ENCODE measurements around the gene LEMD3. TPM values are rescaled to one million over a fixed set of nuclear protein-coding genes. Genes with fewer than 3 reads are reported as not detected.

Gene LEMD3
- total RNA-seq, 1 donor from 2014 or later, result 20.9 TPM

DNA sequence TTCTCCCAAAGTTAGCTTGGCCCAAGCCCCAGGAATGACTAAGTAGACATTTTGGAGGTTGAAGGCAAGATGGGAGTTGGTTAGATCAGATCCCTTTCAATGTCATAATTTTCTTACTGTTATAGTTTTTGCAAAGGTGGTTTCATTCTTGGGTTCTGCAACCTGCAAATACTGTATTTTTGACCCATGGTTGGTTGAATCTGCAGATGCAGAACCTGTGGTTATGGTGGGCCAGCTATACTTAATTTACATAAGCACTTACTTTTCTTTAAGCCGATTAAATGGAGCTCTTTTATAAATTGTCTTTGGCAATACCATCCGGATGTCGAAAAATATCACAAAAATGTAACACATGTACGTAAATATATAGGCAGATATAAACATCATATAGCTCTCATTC, 25.6 kb downstream of the LEMD3 start:
- no peak overlapping the region for H3K4me3 ChIP-seq (ENCODE audit: insufficient read depth, low read depth, low read length)
- Mint-ChIP-seq H3K9me3 (ENCODE audit: unreplicated experiment) (peaks cover 9% of the 10 kb centered on the region), H3K27me3 (ENCODE audit: low read depth, unreplicated experiment) (no peaks in the 10 kb centered on the region), H3K36me3 (ENCODE audit: low read depth, unreplicated experiment) (peaks cover 2% of the 10 kb centered on the region), H3K27ac (ENCODE audit: unreplicated experiment) (no peak overlapping the region), H3K4me1 (ENCODE audit: low read depth, unreplicated experiment) (peaks cover 14% of the 10 kb centered on the region), H3K4me3 (ENCODE audit: unreplicated experiment) (no peak overlapping the region)
- no peak for TF ChIP-seq EZH2 (IDR thresholded peaks at IDR 0.05; ENCODE audit: insufficient read depth, low read length)
- TF ChIP-seq, protein P1, sequence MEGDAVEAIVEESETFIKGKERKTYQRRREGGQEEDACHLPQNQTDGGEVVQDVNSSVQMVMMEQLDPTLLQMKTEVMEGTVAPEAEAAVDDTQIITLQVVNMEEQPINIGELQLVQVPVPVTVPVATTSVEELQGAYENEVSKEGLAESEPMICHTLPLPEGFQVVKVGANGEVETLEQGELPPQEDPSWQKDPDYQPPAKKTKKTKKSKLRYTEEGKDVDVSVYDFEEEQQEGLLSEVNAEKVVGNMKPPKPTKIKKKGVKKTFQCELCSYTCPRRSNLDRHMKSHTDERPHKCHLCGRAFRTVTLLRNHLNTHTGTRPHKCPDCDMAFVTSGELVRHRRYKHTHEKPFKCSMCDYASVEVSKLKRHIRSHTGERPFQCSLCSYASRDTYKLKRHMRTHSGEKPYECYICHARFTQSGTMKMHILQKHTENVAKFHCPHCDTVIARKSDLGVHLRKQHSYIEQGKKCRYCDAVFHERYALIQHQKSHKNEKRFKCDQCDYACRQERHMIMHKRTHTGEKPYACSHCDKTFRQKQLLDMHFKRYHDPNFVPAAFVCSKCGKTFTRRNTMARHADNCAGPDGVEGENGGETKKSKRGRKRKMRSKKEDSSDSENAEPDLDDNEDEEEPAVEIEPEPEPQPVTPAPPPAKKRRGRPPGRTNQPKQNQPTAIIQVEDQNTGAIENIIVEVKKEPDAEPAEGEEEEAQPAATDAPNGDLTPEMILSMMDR (IDR thresholded peaks at IDR 0.05; ENCODE audit: insufficient read depth, low read depth, low read length), result no peak
- no peak overlapping the region for H2AFZ ChIP-seq (ENCODE audit: low read depth, low read length)
- no peaks in the 10 kb centered on the region for H3K4me1 ChIP-seq (ENCODE audit: insufficient read depth, low read length)
- no peak overlapping the region for H3K27ac ChIP-seq (ENCODE audit: low read depth, low read length)
- no peak for DNase-seq (ENCODE audit: low read depth)
- no peaks in the 10 kb centered on the region for H3K36me3 ChIP-seq (ENCODE audit: insufficient read depth, low read length)
- H3K27me3 ChIP-seq (ENCODE audit: insufficient read depth, low read length), result no peaks in the 10 kb centered on the region
- no peaks in the 10 kb centered on the region for H3K9me3 ChIP-seq (ENCODE audit: insufficient read depth, low read depth, low read length)
- peaks cover 70% of the 10 kb centered on the region for H4K20me1 ChIP-seq (ENCODE audit: insufficient read depth, low read length)
- H3K4me2 ChIP-seq (ENCODE audit: low read length), result no peak overlapping the region
- no peak overlapping the region for H3K9ac ChIP-seq (ENCODE audit: low read length)
- peaks cover 86% of the 10 kb centered on the region for H3K79me2 ChIP-seq (ENCODE audit: insufficient read depth, low read length)
- no peak for FAIRE-seq

DNA sequence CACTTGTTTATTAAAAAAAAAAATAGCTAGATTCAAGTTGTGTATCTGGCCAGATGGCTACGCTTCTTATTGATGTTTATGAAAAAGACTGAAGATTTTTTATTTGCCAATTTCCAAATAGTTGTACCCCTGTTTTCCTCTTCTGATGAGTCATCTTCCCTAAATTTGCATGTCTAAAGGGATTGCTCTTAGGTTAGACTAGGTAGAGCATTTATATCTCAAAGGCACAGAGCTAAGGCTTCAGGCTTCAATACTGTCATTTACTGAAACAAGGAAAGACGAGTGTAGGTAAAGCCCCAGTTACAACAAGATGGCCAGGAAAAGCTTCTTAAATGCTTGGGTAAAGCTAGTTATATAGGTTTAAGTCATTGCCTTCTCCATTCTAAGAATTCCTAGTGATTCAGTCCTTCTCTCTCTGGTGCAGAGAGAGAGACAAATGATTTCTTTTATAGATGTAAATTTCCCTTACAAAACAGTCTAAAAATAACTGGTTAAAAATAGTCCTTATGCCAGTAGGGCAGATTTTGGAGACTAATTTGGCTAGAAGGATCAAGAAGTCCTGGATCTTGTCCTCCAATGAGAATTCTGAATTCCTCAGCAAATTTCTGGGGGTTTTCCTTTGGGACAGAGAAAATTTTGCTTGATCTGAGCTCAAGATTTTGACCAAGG, 26.1 kb downstream of the LEMD3 start:
- peak; percentile 65 for FAIRE-seq

More for the DNA sequence above, 26.1 kb downstream of the LEMD3 start:
- H3K4me1 ChIP-seq (ENCODE audit: insufficient read depth, low read length), result peaks cover 5% of the 10 kb centered on the region
- TF ChIP-seq EZH2 (IDR thresholded peaks at IDR 0.05; ENCODE audit: insufficient read depth, low read length), result no peak
- TF ChIP-seq, protein P1 (IDR thresholded peaks at IDR 0.05; ENCODE audit: insufficient read depth, low read depth, low read length), result no peak
- H3K27me3 Mint-ChIP-seq (ENCODE audit: low read depth, unreplicated experiment), result no peaks in the 10 kb centered on the region
- H2AFZ ChIP-seq (ENCODE audit: low read depth, low read length), result no peak overlapping the region
- peaks cover 70% of the 10 kb centered on the region for H4K20me1 ChIP-seq (ENCODE audit: insufficient read depth, low read length)
- H3K4me2 ChIP-seq (ENCODE audit: low read length), result no peak overlapping the region
- no peak overlapping the region for H3K27ac Mint-ChIP-seq (ENCODE audit: unreplicated experiment)
- H3K36me3 ChIP-seq (ENCODE audit: insufficient read depth, low read length), result no peaks in the 10 kb centered on the region
- H3K27ac ChIP-seq (ENCODE audit: low read depth, low read length), result no peak overlapping the region
- no peaks in the 10 kb centered on the region for H3K9me3 ChIP-seq (ENCODE audit: insufficient read depth, low read depth, low read length)
- H3K36me3 Mint-ChIP-seq (ENCODE audit: low read depth, unreplicated experiment), result peaks cover 2% of the 10 kb centered on the region
- no peak overlapping the region for H3K4me3 Mint-ChIP-seq (ENCODE audit: unreplicated experiment)
- H3K27me3 ChIP-seq (ENCODE audit: insufficient read depth, low read length), result no peaks in the 10 kb centered on the region
- no peak for DNase-seq (ENCODE audit: low read depth)
- H3K9ac ChIP-seq (ENCODE audit: low read length), result no peak overlapping the region
- H3K4me3 ChIP-seq (ENCODE audit: insufficient read depth, low read depth, low read length), result no peak overlapping the region
- peaks cover 12% of the 10 kb centered on the region for H3K9me3 Mint-ChIP-seq (ENCODE audit: unreplicated experiment)
- H3K79me2 ChIP-seq (ENCODE audit: insufficient read depth, low read length), result peaks cover 86% of the 10 kb centered on the region
- H3K4me1 Mint-ChIP-seq (ENCODE audit: low read depth, unreplicated experiment), result peaks cover 18% of the 10 kb centered on the region
